GM19043 (cell line): Measurements from ENCODE around the gene NSD2.
A peak's percentile ranks its signal among the peaks of the same experiment; 100 is the strongest.

ENCODE experiments used
- ATAC-seq: cut with Tn5 transposase; IDR thresholded peaks from one replicate; pipeline ENCODE4 v1.9.1; 2021; ENCODE audit warnings: low read depth; ENCODE audit not compliant: unreplicated experiment

NSD2 gene

GRCh38 chr4:1862961-1863296 lies 8.3 kb upstream of the NSD2 start:
- ATAC-seq: no peak

GRCh38 chr4:1863297-1864033 lies 7.7 kb upstream of the NSD2 start:
- no peak for ATAC-seq

GRCh38 chr4:1864076-1865008 lies 6.9 kb upstream of the NSD2 start:
- ATAC-seq: no peak

GRCh38 chr4:1866189-1866661 lies 5.0 kb upstream of the NSD2 start:
- no peak for ATAC-seq

- no peak for ATAC-seq
These were observed 2.9 kb upstream of the NSD2 start for GRCh38 chr4:1868293-1868692.

GRCh38 chr4:1868912-1869311 lies 2.3 kb upstream of the NSD2 start:
- ATAC-seq: no peak

- peak; percentile 4 for ATAC-seq
These were observed 1.5 kb upstream of the NSD2 start for GRCh38 chr4:1869530-1870327.

GRCh38 chr4:1870328-1870577 lies 940 bp upstream of the NSD2 start:
- peak; percentile 48 for ATAC-seq

- peak; percentile 2 for ATAC-seq
These were observed 353 bp downstream of the NSD2 start for GRCh38 chr4:1871471-1872021.

GRCh38 chr4:1872870-1873269 lies 1.7 kb downstream of the NSD2 start:
- no peak for ATAC-seq

GRCh38 chr4:1873291-1873690 lies 2.1 kb downstream of the NSD2 start:
- ATAC-seq: no peak

- no peak for ATAC-seq
These were observed 2.6 kb downstream of the NSD2 start for GRCh38 chr4:1873776-1874175.

GRCh38 chr4:1874201-1874600 lies 3.0 kb downstream of the NSD2 start:
- no peak for ATAC-seq

- ATAC-seq: no peak
These were observed 8.3 kb downstream of the NSD2 start for GRCh38 chr4:1879485-1879884.

- ATAC-seq: no peak
These were observed 9.1 kb downstream of the NSD2 start for GRCh38 chr4:1880332-1880731.

- no peak for ATAC-seq
These were observed 11.7 kb downstream of the NSD2 start for GRCh38 chr4:1882850-1883271.

GRCh38 chr4:1883583-1883982 lies 12.4 kb downstream of the NSD2 start:
- no peak for ATAC-seq

GRCh38 chr4:1885414-1885813 lies 14.2 kb downstream of the NSD2 start:
- ATAC-seq: no peak

- ATAC-seq: no peak
These were observed 15.9 kb downstream of the NSD2 start for GRCh38 chr4:1887052-1887451.

GRCh38 chr4:1890979-1891570 lies 19.9 kb downstream of the NSD2 start:
- no peak for ATAC-seq
